AG04450 (cell line): ENCODE data around the gene BDP1. TPM values are rescaled to one million over a fixed set of nuclear protein-coding genes. Genes with fewer than 3 reads are reported as not detected.
"Not testable (repeated sequence)": the region's sequence is repeated elsewhere in the genome, so short reads cannot be mapped to it uniquely, and the experiment has no call there.

Experiments used
- CTCF ChIA-PET: fragments of 300-600, 350-600 bp; formaldehyde crosslinking; extraction: SDS; loops from one replicate; lab custom pipeline; 2022; ENCODE audit warnings: antibody characterized with exemption, inconsistent platforms; lab: Charles Lee
- POLR2A ChIA-PET: fragments of 350-600 bp; formaldehyde crosslinking; extraction: SDS; loops from one replicate; lab custom pipeline; 2021; ENCODE audit warnings: antibody characterized with exemption, inconsistent platforms; lab: Yijun Ruan, JAX
- DNase-seq: peaks from one replicate; pipeline ENCODE4 v3.0.0-alpha.2; 2011; ENCODE audit warnings: low read depth, low spot score
- H3K27ac ChIP-seq: one replicate; pipeline ENCODE4 v1.5.1; 2012; ENCODE audit warnings: low read depth, low read length, control low read depth
- H3K27me3 ChIP-seq: one replicate; pipeline ENCODE4 v1.6.0; 2012; ENCODE audit warnings: low read length; ENCODE audit not compliant: control insufficient read depth, insufficient read depth
- H3K4me3 ChIP-seq: 2 replicates; pipeline ENCODE4 v1.5.1; 2011; ENCODE audit warnings: mild to moderate bottlenecking, low read depth, low read length, control low read depth
- H3K9me3 ChIP-seq: 2 replicates; pipeline ENCODE4 v1.5.1; 2012; ENCODE audit warnings: low read length; ENCODE audit not compliant: control insufficient read depth, insufficient read depth
- CTCF ChIP-seq: IDR thresholded peaks from 2 replicates; pipeline ENCODE4 v1.5.1; 2011; ENCODE audit warnings: low read depth, low read length, control low read depth, inconsistent platforms
- polyA plus RNA-seq: library from polyadenylated mRNA; depleted of rRNA; stranded (reverse); fragments of >200 nt; gene quantifications from 2 replicates; pipeline ENCODE4 v1.2.3, GENCODE V29; 2011

BDP1 gene
- polyA plus RNA-seq, 1 experiment, result 14.4 TPM

- H3K4me3 ChIP-seq, H3K27me3 ChIP-seq, CTCF ChIA-PET, H3K27ac ChIP-seq, H3K9me3 ChIP-seq, POLR2A ChIA-PET, DNase-seq: not testable (repeated sequence)
Measured at GRCh38 chr5:71552026-71552749, 96.7 kb downstream of the BDP1 start.

- H3K27ac ChIP-seq, result no peak overlapping the region
- ChIA-PET POLR2A (no interaction called here), CTCF (no interaction called here)
- no peaks in the 10 kb centered on the region for H3K27me3 ChIP-seq
- DNase-seq, result no peak
- H3K9me3 ChIP-seq, result no peaks in the 10 kb centered on the region
- H3K4me3 ChIP-seq, result no peak overlapping the region
- no peak for TF ChIP-seq CTCF
Measured at GRCh38 chr5:71563161-71563560, 107.7 kb downstream of the BDP1 start.

- TF ChIP-seq CTCF, result no peak
- Histone ChIP-seq H3K27me3 (no peaks in the 10 kb centered on the region), H3K9me3 (no peaks in the 10 kb centered on the region), H3K4me3 (no peak overlapping the region), H3K27ac (no peak overlapping the region)
- DNase-seq, result no peak
- POLR2A ChIA-PET, result no interaction called here
- CTCF ChIA-PET, result no interaction called here
Measured at GRCh38 chr5:71564895-71565294, 109.4 kb downstream of the BDP1 start.

GRCh38 chr5:71569748-71570509, 114.5 kb downstream of the BDP1 start:
- no peak for DNase-seq
- no peaks in the 10 kb centered on the region for H3K27me3 ChIP-seq
- TF ChIP-seq CTCF, result no peak
- no peak overlapping the region for H3K4me3 ChIP-seq
- no peak overlapping the region for H3K27ac ChIP-seq
- no peaks in the 10 kb centered on the region for H3K9me3 ChIP-seq
- POLR2A ChIA-PET, result no interaction called here
- CTCF ChIA-PET, result no interaction called here

- H3K9me3 ChIP-seq, H3K27ac ChIP-seq, H3K4me3 ChIP-seq, CTCF ChIA-PET, H3K27me3 ChIP-seq, DNase-seq, POLR2A ChIA-PET: not testable (repeated sequence)
Measured at GRCh38 chr5:71571811-71572210, 116.4 kb downstream of the BDP1 start.

- ChIA-PET POLR2A (interaction anchor here (0.7 kb wide), 1 partner anchor 14 kb away, joined by 5 read pairs; the partner anchor contains the start of gene MCCC2), CTCF (no interaction called here)
- H3K4me3 ChIP-seq, result no peak overlapping the region
- H3K9me3 ChIP-seq, result no peaks in the 10 kb centered on the region
- no peak overlapping the region for H3K27ac ChIP-seq
- no peak for TF ChIP-seq CTCF
- DNase-seq, result no peak
- no peaks in the 10 kb centered on the region for H3K27me3 ChIP-seq
Measured at GRCh38 chr5:71573591-71573990, 118.1 kb downstream of the BDP1 start.

- H3K9me3 ChIP-seq, H3K27me3 ChIP-seq, POLR2A ChIA-PET, DNase-seq, H3K27ac ChIP-seq, H3K4me3 ChIP-seq: not testable (repeated sequence)
- CTCF ChIA-PET, result interaction anchor here (0.6 kb wide), 1 partner anchor 179 kb away, joined by 3 read pairs; no protein-coding TSS in a partner anchor
Measured at GRCh38 chr5:71575588-71575987, 120.1 kb downstream of the BDP1 start.
